Body of pancreas (tissue), 4 donors: ENCODE measurements around the gene CST6. TPM values are rescaled to one million over a fixed set of nuclear protein-coding genes. Genes with fewer than 3 reads are reported as not detected.

Experiments
- ATAC-seq: fragments of 150-250 bp; one replicate; pipeline ENCODE4 v1.9.1; 2016
- DNase-seq, 4 donors: peaks; one replicate each; pipeline ENCODE4 v3.0.0-alpha.2; 2019
- H3K27ac ChIP-seq, 4 donors: fragments of 200-600 bp; sonication (generic); 1 replicate in 3 of 4; 2 replicates in 1 of 4; pipeline versions ENCODE4 v1.5.1 to v1.6.1; 2016 to 2019; ENCODE audit warnings: mild to moderate bottlenecking in 1 of 4, mixed read lengths in 1 of 4, moderate library complexity in 1 of 4
- H3K27me3 ChIP-seq, 2 donors: fragments of 200-600 bp; sonication (generic); one replicate each; pipeline ENCODE4 v1.6.0; 2016; ENCODE audit warnings: mild to moderate bottlenecking in 1 of 2
- H3K36me3 ChIP-seq, 2 donors: fragments of 200-600 bp; sonication (generic); replicated peaks in 1 of 2; 2 replicates each; pipeline ENCODE4 v1.5.1; 2016; ENCODE audit warnings: low read depth in 2 of 2; ENCODE audit not compliant: insufficient read depth in 1 of 2
- H3K4me1 ChIP-seq: fragments of 200-600 bp; sonication (generic); one replicate; pipeline ENCODE4 v1.6.0; 2016
- H3K4me3 ChIP-seq, 2 donors: fragments of 200-600 bp; sonication (generic); 1 replicate in 1 of 2; 2 replicates in 1 of 2; pipeline ENCODE4 v1.5.1; 2016 to 2019
- H3K9me3 ChIP-seq, 3 donors: fragments of 200-600 bp; sonication (generic); 1 replicate in 2 of 3; 2 replicates in 1 of 3; pipeline ENCODE4 v1.5.1; 2016
- CTCF ChIP-seq, 7 experiments: fragments of 450-650 bp in 4 of 7; fragments of 200-600 bp in 3 of 7; sonication (generic) in 3 of 7; IDR thresholded peaks; one replicate each; pipeline ENCODE4 v1.5.1; 2016 to 2019; ENCODE audit warnings: antibody characterized with exemption in 7 of 7
- POLR2A ChIP-seq, 3 donors: fragments of 450-650 bp; IDR thresholded peaks; one replicate each; pipeline ENCODE4 v1.6.1; 2016; ENCODE audit warnings: antibody characterized with exemption in 3 of 3, mild to moderate bottlenecking in 2 of 3
- WGBS, 2 donors: methylation state at CpG; one replicate each; pipeline ENCODE4 v1.1.5; 2017; 5-methylcytosine and 5-hydroxymethylcytosine counted together
- intact Hi-C: fragments of 100-400 bp; cut with DNase I; formaldehyde crosslinking; loops from one replicate; pipeline ENCODE4 v1.15.1; 2023
- total RNA-seq, 2 donors: library from RNA; depleted of rRNA; stranded (reverse); fragments of >200 nt; gene quantifications; one replicate each; pipeline ENCODE4 v1.1.0, GENCODE V29; 2016

CST6 gene
- total RNA-seq, 2 donors from 2014 or later: not detected

- H3K27ac ChIP-seq: no peak overlapping the region
- H3K36me3 ChIP-seq: peaks cover 29 to 65% of the 10 kb centered on the region in 2 donors
- TF ChIP-seq POLR2A (IDR thresholded peaks at IDR 0.05) (no peak), CTCF (IDR thresholded peaks at IDR 0.05) (no peak)
- no peak for ATAC-seq
- no peaks in the 10 kb centered on the region for H3K4me1 ChIP-seq
- no peaks in the 10 kb centered on the region for H3K9me3 ChIP-seq
- no peaks in the 10 kb centered on the region for H3K27me3 ChIP-seq
- H3K4me3 ChIP-seq: no peak overlapping the region
- DNase-seq: no peak
- intact Hi-C loops: loop anchor here (10.0 kb wide), 1 partner anchor 75 kb away; no protein-coding TSS in a partner anchor
- 73 to 77% methylated on average over 8 of the region's 8 CpGs for WGBS, 2 donors
These were observed 48.3 kb downstream of the CST6 start for GRCh38 chr11:66059966-66060680.

- DNase-seq: no peak
- TF ChIP-seq CTCF (IDR thresholded peaks at IDR 0.05) (no peak), POLR2A (IDR thresholded peaks at IDR 0.05) (no peak)
- ATAC-seq: no peak
- WGBS, 2 donors: 60 to 71% methylated on average over 6 of the region's 6 CpGs
- H3K4me3 ChIP-seq: no peak overlapping the region
- H3K9me3 ChIP-seq: no peaks in the 10 kb centered on the region
- intact Hi-C loops: loop anchor here (10.0 kb wide), 1 partner anchor 74 kb away; no protein-coding TSS in a partner anchor
- no peak overlapping the region for H3K27ac ChIP-seq
- no peaks in the 10 kb centered on the region for H3K4me1 ChIP-seq
- no peaks in the 10 kb centered on the region for H3K27me3 ChIP-seq
- peaks cover 33 to 69% of the 10 kb centered on the region in 2 donors for H3K36me3 ChIP-seq
These were observed 49.5 kb downstream of the CST6 start for GRCh38 chr11:66061268-66061667.

GRCh38 chr11:66062408-66062807 is 50.6 kb downstream of the CST6 start:
- H3K9me3 ChIP-seq: no peaks in the 10 kb centered on the region
- H3K27me3 ChIP-seq: no peaks in the 10 kb centered on the region
- intact Hi-C loops: loop anchor here (10.0 kb wide), 1 partner anchor 72 kb away; no protein-coding TSS in a partner anchor
- H3K27ac ChIP-seq: no peak overlapping the region
- H3K36me3 ChIP-seq: peaks cover 30 to 69% of the 10 kb centered on the region in 2 donors
- no peak overlapping the region for H3K4me3 ChIP-seq
- TF ChIP-seq CTCF (IDR thresholded peaks at IDR 0.05): no peak
- no peak for TF ChIP-seq POLR2A (IDR thresholded peaks at IDR 0.05)
- no peaks in the 10 kb centered on the region for H3K4me1 ChIP-seq
- ATAC-seq: no peak
- DNase-seq: no peak
- 90 to 94% methylated on average over 2 of the region's 2 CpGs for WGBS, 2 donors

Other genes with a start within 250 kb of the CST6 start
- gene AP5B1, start 231.0 kb upstream of the CST6 start, total RNA-seq: 10 to 100 TPM; 18.2 to 33.9 TPM
- gene OVOL1, start 224.9 kb upstream of the CST6 start, total RNA-seq: 1 to 10 TPM in 1 of 2 donors, under 1 TPM in 1; 0.78 to 1.3 TPM
- gene SNX32, start 178.0 kb upstream of the CST6 start, total RNA-seq: under 1 TPM in 1 of 2 donors, not detected in 1; 0.26 TPM
- gene CFL1, start 153.8 kb upstream of the CST6 start, total RNA-seq: 100 to 1,000 TPM; 190 to 412 TPM
- gene MUS81, start 151.6 kb upstream of the CST6 start, total RNA-seq: 10 to 100 TPM; 38.2 to 40.5 TPM
- 10 to 100 TPM; 16.2 to 25.4 TPM for gene EFEMP2, start 139.2 kb upstream of the CST6 start, total RNA-seq
- under 1 TPM; 0.33 to 0.78 TPM for gene CTSW, start 132.2 kb upstream of the CST6 start, total RNA-seq
- 10 to 100 TPM; 40.2 to 49.5 TPM for gene FIBP, start 123.5 kb upstream of the CST6 start, total RNA-seq
- gene CCDC85B, start 121.3 kb upstream of the CST6 start, total RNA-seq: 10 to 100 TPM; 49.8 to 54.5 TPM
- gene FOSL1, start 111.6 kb upstream of the CST6 start, total RNA-seq: 10 to 100 TPM in 1 of 2 donors, under 1 TPM in 1; 0.52 to 17.8 TPM
- gene C11orf68, start 92.9 kb upstream of the CST6 start, total RNA-seq: 10 to 100 TPM; 10.4 to 17.8 TPM
- 10 to 100 TPM; 29.6 to 91.6 TPM for gene DRAP1, start 92.6 kb upstream of the CST6 start, total RNA-seq
- not detected for gene TSGA10IP, start 66.5 kb upstream of the CST6 start, total RNA-seq
- gene SART1, start 50.3 kb upstream of the CST6 start, total RNA-seq: 10 to 100 TPM; 27.5 to 60.6 TPM
- 10 to 100 TPM in 1 of 2 donors, 1 to 10 TPM in 1; 7.8 to 28.0 TPM for gene EIF1AD, start 9.9 kb upstream of the CST6 start, total RNA-seq
- gene BANF1, start 9.5 kb upstream of the CST6 start, total RNA-seq: 10 to 100 TPM; 44.4 to 62.3 TPM
- gene CATSPER1, start 14.5 kb downstream of the CST6 start, total RNA-seq: not detected
- 1 to 10 TPM in 1 of 2 donors, under 1 TPM in 1; 0.66 to 2.6 TPM for gene GAL3ST3, start 37.2 kb downstream of the CST6 start, total RNA-seq
- gene SF3B2, start 40.4 kb downstream of the CST6 start, total RNA-seq: 100 to 1,000 TPM; 112 to 255 TPM
- 10 to 100 TPM; 17.5 to 19.7 TPM for gene PACS1, start 58.3 kb downstream of the CST6 start, total RNA-seq
- gene KLC2, start 245.7 kb downstream of the CST6 start, total RNA-seq: 10 to 100 TPM; 13.5 to 16.5 TPM